ENCODE measurements around the gene SH2D2A.
A peak's percentile ranks its signal among the peaks of the same experiment; 100 is the strongest.

SH2D2A gene

DNA sequence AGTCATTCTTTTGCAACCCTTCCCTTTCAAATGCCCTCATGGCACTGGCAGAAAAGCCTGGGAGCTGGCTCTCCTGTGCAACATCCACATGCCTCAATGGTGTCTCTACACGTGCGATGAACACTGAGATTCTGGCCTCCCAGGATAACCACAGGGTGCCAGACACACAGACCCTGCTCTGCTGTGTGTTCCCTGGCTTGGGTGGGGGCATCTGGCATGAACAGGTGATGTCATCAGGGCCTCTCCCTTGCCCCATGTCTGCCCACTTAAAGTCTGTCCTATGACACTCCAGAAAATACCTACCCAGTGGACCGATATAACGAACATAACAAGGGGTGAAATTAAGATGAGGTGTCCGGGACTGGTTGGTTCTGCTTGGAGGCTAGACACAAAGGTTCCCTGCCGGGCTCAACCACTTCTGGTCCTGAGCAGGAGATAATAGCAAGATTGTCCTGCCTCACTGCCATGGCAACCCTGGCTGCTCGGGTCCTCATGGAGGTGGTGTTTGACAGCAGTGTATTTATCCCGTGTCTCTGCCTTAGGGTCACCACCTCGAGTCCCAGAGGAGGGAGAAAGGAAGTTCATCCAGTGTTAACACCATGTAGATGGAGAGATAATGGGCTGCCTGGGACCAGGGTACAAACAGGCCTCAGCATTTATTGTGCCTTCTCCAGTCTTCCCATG is 22.9 kb upstream of the SH2D2A start:
- no peaks in the 10 kb centered on the region for H3K9me3 ChIP-seq (ENCODE audit: insufficient read depth, low read depth, low read length)
- H3F3A ChIP-seq (ENCODE audit: low read depth) = no peaks in the 10 kb centered on the region
- no peaks in the 10 kb centered on the region for H4K20me1 ChIP-seq (ENCODE audit: insufficient read depth, low read length, poor library complexity, severe bottlenecking)
- H3K4me3 ChIP-seq (ENCODE audit: low read length, poor library complexity, severe bottlenecking) = no peak overlapping the region
- TF ChIP-seq EZH2phosphoT487 (IDR thresholded peaks at IDR 0.05; ENCODE audit: borderline replicate concordance) (no peak), CTCF (conservative IDR thresholded peaks at IDR 0.05; ENCODE audit: low read length) (no peak)
- no peaks in the 10 kb centered on the region for H3K9me2 ChIP-seq (replicated peaks; ENCODE audit: low read depth, low read length)
- no peak overlapping the region for H2AFZ ChIP-seq (ENCODE audit: low read length)
- H3K4me1 ChIP-seq (ENCODE audit: insufficient read depth, low read length, poor library complexity, severe bottlenecking) = no peaks in the 10 kb centered on the region
- no peaks in the 10 kb centered on the region for H3K36me3 ChIP-seq (ENCODE audit: insufficient read depth, low read length)
- no peak overlapping the region for H3K4me2 ChIP-seq (ENCODE audit: low read depth, low read length, poor library complexity, severe bottlenecking)
- H3K9ac ChIP-seq (ENCODE audit: low read depth, low read length, poor library complexity, severe bottlenecking) = no peak overlapping the region
- no peaks in the 10 kb centered on the region for H3K79me2 ChIP-seq (ENCODE audit: insufficient read depth, low read length)
- no peaks in the 10 kb centered on the region for H3K27me3 ChIP-seq (ENCODE audit: insufficient read depth, low read length, poor library complexity, severe bottlenecking)

DNA sequence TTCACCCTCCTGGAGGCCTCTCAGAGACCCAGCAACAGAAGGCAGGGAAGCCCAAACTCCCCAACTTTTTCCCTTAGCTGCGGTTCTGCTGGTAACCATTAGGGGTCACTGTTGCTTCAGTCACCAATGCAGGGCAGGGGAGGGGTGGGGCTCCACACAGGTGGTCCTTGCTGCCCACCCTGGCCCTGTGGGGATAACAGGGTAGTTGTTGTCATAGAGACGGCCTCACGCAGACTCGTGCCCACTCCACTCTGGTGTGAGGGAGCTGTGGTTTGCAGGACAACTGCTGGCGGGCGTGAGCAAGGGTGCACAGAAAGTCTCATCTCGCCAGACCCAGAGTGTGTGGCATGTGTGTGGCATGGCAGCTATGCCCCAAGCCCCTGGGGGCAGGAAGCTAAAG is 22.3 kb upstream of the SH2D2A start:
- H3K79me2 ChIP-seq (ENCODE audit: insufficient read depth, low read length) = no peaks in the 10 kb centered on the region
- H3K9me3 ChIP-seq (ENCODE audit: insufficient read depth, low read depth, low read length) = no peaks in the 10 kb centered on the region

GRCh38 chr1:156836892-156837291 is 20.2 kb upstream of the SH2D2A start:
- Histone ChIP-seq H3F3A (ENCODE audit: low read depth) (no peaks in the 10 kb centered on the region), H3K4me2 (ENCODE audit: low read depth, low read length, poor library complexity, severe bottlenecking) (no peak overlapping the region), H2AFZ (ENCODE audit: low read length) (no peak overlapping the region), H3K4me1 (ENCODE audit: insufficient read depth, low read length, poor library complexity, severe bottlenecking) (no peaks in the 10 kb centered on the region), H3K9ac (ENCODE audit: low read depth, low read length, poor library complexity, severe bottlenecking) (no peak overlapping the region), H3K27me3 (ENCODE audit: insufficient read depth, low read length, poor library complexity, severe bottlenecking) (no peaks in the 10 kb centered on the region), H3K9me3 (ENCODE audit: insufficient read depth, low read depth, low read length) (no peaks in the 10 kb centered on the region), H3K79me2 (ENCODE audit: insufficient read depth, low read length) (no peaks in the 10 kb centered on the region), H3K36me3 (ENCODE audit: insufficient read depth, low read length) (no peaks in the 10 kb centered on the region), H3K4me3 (ENCODE audit: low read length, poor library complexity, severe bottlenecking) (no peak overlapping the region), H3K9me2 (replicated peaks; ENCODE audit: low read depth, low read length) (no peaks in the 10 kb centered on the region), H4K20me1 (ENCODE audit: insufficient read depth, low read length, poor library complexity, severe bottlenecking) (no peaks in the 10 kb centered on the region)
- no peak for TF ChIP-seq CTCF (conservative IDR thresholded peaks at IDR 0.05; ENCODE audit: low read length)
- TF ChIP-seq EZH2phosphoT487 (IDR thresholded peaks at IDR 0.05; ENCODE audit: borderline replicate concordance) = no peak

More for the DNA sequence above, 22.3 kb upstream of the SH2D2A start:
- Histone ChIP-seq H4K20me1 (ENCODE audit: insufficient read depth, low read length, poor library complexity, severe bottlenecking) (no peaks in the 10 kb centered on the region), H3K27me3 (ENCODE audit: insufficient read depth, low read length, poor library complexity, severe bottlenecking) (no peaks in the 10 kb centered on the region), H3K36me3 (ENCODE audit: insufficient read depth, low read length) (no peaks in the 10 kb centered on the region), H3K4me1 (ENCODE audit: insufficient read depth, low read length, poor library complexity, severe bottlenecking) (no peaks in the 10 kb centered on the region), H3K4me2 (ENCODE audit: low read depth, low read length, poor library complexity, severe bottlenecking) (no peak overlapping the region), H3K9me2 (replicated peaks; ENCODE audit: low read depth, low read length) (no peaks in the 10 kb centered on the region), H3K9ac (ENCODE audit: low read depth, low read length, poor library complexity, severe bottlenecking) (no peak overlapping the region), H3F3A (ENCODE audit: low read depth) (no peaks in the 10 kb centered on the region), H3K4me3 (ENCODE audit: low read length, poor library complexity, severe bottlenecking) (no peak overlapping the region), H2AFZ (ENCODE audit: low read length) (no peak overlapping the region)
- TF ChIP-seq CTCF (conservative IDR thresholded peaks at IDR 0.05; ENCODE audit: low read length) (peak; percentile 98), EZH2phosphoT487 (IDR thresholded peaks at IDR 0.05; ENCODE audit: borderline replicate concordance) (no peak)
